B cell (primary cell): ENCODE data around the gene DCLK1. TPM values are rescaled to one million over a fixed set of nuclear protein-coding genes. Genes with fewer than 3 reads are reported as not detected.

Experiments used
- ATAC-seq: fragments of 200-7000 bp; cut with Tn5 transposase; one replicate; pipeline ENCODE4 v1.10.0; 2021; ENCODE audit warnings: low read depth, mild to moderate bottlenecking, moderate number of reproducible peaks, moderate library complexity
- CTCF ChIA-PET: fragments of 350-600 bp; sonication (Branson Sonifier 250); formaldehyde crosslinking; loops from one replicate; lab custom pipeline; 2021; ENCODE audit warnings: antibody characterized with exemption, inconsistent platforms; lab: Charles Lee
- POLR2A ChIA-PET: fragments of 350-600 bp; sonication (Branson Sonifier 250); formaldehyde crosslinking; loops from one replicate; lab custom pipeline; 2021; ENCODE audit warnings: antibody characterized with exemption; lab: Charles Lee
- DNase-seq: peaks from one replicate; pipeline ENCODE4 v3.0.0; 2013
- H2AFZ ChIP-seq: 2 replicates; pipeline ENCODE4 v1.6.1; 2012; ENCODE audit warnings: mild to moderate bottlenecking, low read depth, low read length; ENCODE audit not compliant: insufficient read depth, poor library complexity, severe bottlenecking
- H3K27ac ChIP-seq, 2 donors: 1 replicate in 1 of 2; 2 replicates in 1 of 2; pipeline ENCODE4 v1.5.1; 2012 to 2013; ENCODE audit warnings: low read length in 2 of 2, mild to moderate bottlenecking in 2 of 2, moderate library complexity in 1 of 2
- H3K27me3 ChIP-seq, 4 experiments: fragments of 200-600 bp in 1 of 4; sonication (generic) in 1 of 4; replicated peaks in 1 of 4; 1 replicate in 2 of 4; 2 replicates in 2 of 4; pipeline versions ENCODE4 v1.6.1 to v1.7.0; 2013 to 2016; ENCODE audit warnings: low read length in 3 of 4, mild to moderate bottlenecking in 2 of 4, mixed read lengths in 1 of 4, moderate library complexity in 1 of 4; ENCODE audit not compliant: insufficient read depth in 4 of 4, control insufficient read depth in 3 of 4; ENCODE audit errors: control extremely low read depth in 1 of 4
- H3K36me3 ChIP-seq, 2 experiments: replicated peaks in 1 of 2; 1 replicate in 1 of 2; 2 replicates in 1 of 2; pipeline versions ENCODE4 v1.6.1 to v1.7.1; 2013; ENCODE audit warnings: low read length in 1 of 2; ENCODE audit not compliant: insufficient read depth in 2 of 2, control insufficient read depth in 1 of 2; ENCODE audit errors: control extremely low read depth in 1 of 2, extremely low read depth in 1 of 2
- H3K4me1 ChIP-seq, 2 donors: fragments of 200-600 bp in 1 of 2; sonication (generic) in 1 of 2; 1 replicate in 1 of 2; 2 replicates in 1 of 2; pipeline versions ENCODE4 v1.5.1 to v1.6.1; 2013 to 2017; ENCODE audit warnings: low read length in 2 of 2; ENCODE audit not compliant: control insufficient read depth in 2 of 2, insufficient read depth in 2 of 2
- H3K4me2 ChIP-seq: replicated peaks from 2 replicates; pipeline ENCODE3; 2012; ENCODE audit warnings: mild to moderate bottlenecking, low read depth, low read length; ENCODE audit not compliant: poor library complexity, severe bottlenecking
- H3K4me3 ChIP-seq, 5 experiments: fragments of 200-600 bp in 1 of 5; sonication (generic) in 1 of 5; 1 replicate in 3 of 5; 2 replicates in 2 of 5; pipeline versions ENCODE4 v1.5.1 to v1.7.0; 2011 to 2016; ENCODE audit warnings: low read length in 4 of 5, mild to moderate bottlenecking in 4 of 5, low read depth in 2 of 5, control low read depth in 1 of 5, moderate library complexity in 1 of 5; ENCODE audit not compliant: insufficient read depth in 1 of 5; ENCODE audit errors: control extremely low read depth in 1 of 5, extremely low read depth in 1 of 5
- H3K79me2 ChIP-seq: fragments of 200-600 bp; sonication (generic); one replicate; pipeline ENCODE4 v1.6.0; 2016; ENCODE audit warnings: low read length; ENCODE audit not compliant: control insufficient read depth, insufficient read depth
- H3K9ac ChIP-seq: fragments of 200-600 bp; sonication (generic); 2 replicates; pipeline ENCODE4 v1.6.1; 2017; ENCODE audit warnings: mild to moderate bottlenecking, low read length, moderate library complexity
- H3K9me3 ChIP-seq, 3 donors: one replicate each; pipeline versions ENCODE4 v1.6.1 to v1.7.1; 2013; ENCODE audit warnings: low read length in 2 of 3; ENCODE audit not compliant: control insufficient read depth in 2 of 3, insufficient read depth in 1 of 3; ENCODE audit errors: control extremely low read depth in 1 of 3
- H4K20me1 ChIP-seq: 2 replicates; pipeline ENCODE4 v1.6.0; 2012; ENCODE audit warnings: mild to moderate bottlenecking, low read length; ENCODE audit not compliant: insufficient read depth, control insufficient read depth, poor library complexity, severe bottlenecking
- H3K27ac Mint-ChIP-seq: one replicate; pipeline ENCODE4 v1.8.0; 2021; ENCODE audit warnings: mixed read lengths
- H3K27me3 Mint-ChIP-seq: one replicate; pipeline ENCODE4 v1.8.0; 2021; ENCODE audit warnings: mixed read lengths
- H3K4me1 Mint-ChIP-seq: one replicate; pipeline ENCODE4 v1.8.0; 2021; ENCODE audit warnings: mixed read lengths
- H3K4me3 Mint-ChIP-seq: one replicate; pipeline ENCODE4 v1.8.0; 2021; ENCODE audit warnings: mixed read lengths
- H3K9me3 Mint-ChIP-seq: one replicate; pipeline ENCODE4 v1.8.0; 2022; ENCODE audit warnings: mixed read lengths; ENCODE audit not compliant: insufficient read depth
- CTCF ChIP-seq: fragments of 200-600 bp; IDR thresholded peaks from one replicate; pipeline ENCODE4 v1.8.0; 2022; ENCODE audit warnings: antibody characterized with exemption, mild to moderate bottlenecking
- EZH2 ChIP-seq: IDR thresholded peaks from 2 replicates; pipeline ENCODE4 v1.6.1; 2012; ENCODE audit warnings: borderline replicate concordance, low read depth, mild to moderate bottlenecking, moderate library complexity, low read length; ENCODE audit not compliant: insufficient read depth, poor library complexity, severe bottlenecking
- WGBS: methylation state at CpG from one replicate; pipeline ENCODE4 v1.1.5; 2013; ENCODE audit warnings: missing lambda C conversion rate; ENCODE audit not compliant: insufficient coverage; 5-methylcytosine and 5-hydroxymethylcytosine counted together
- intact Hi-C: fragments of 100-400 bp; cut with micrococcal nuclease; formaldehyde crosslinking; loops from one replicate; pipeline ENCODE4 v1.10.0; 2022
- polyA plus RNA-seq: library from polyadenylated mRNA; depleted of rRNA; stranded (reverse); fragments of >200 nt; gene quantifications from 2 replicates; pipeline ENCODE4 v1.2.3, GENCODE V29; 2012
- total RNA-seq, 2 donors: library from RNA; stranded (reverse); fragments of 120-200 nt in 1 of 2; gene quantifications; 1 replicate in 1 of 2; 2 replicates in 1 of 2; pipeline versions ENCODE4 v1.2.3 to v1.2.4, GENCODE V29; 2013 to 2022

The DCLK1 gene
- total and polyA plus RNA-seq, 2 donors (not counting 1 experiment from before 2014, with no cell fraction given), result not detected

- 94% methylated on average over 3 of the region's 6 CpGs for WGBS
- Histone ChIP-seq H3K9ac (no peak overlapping the region), H3K27me3 (no peaks in the 10 kb centered on the region), H3K79me2 (no peaks in the 10 kb centered on the region), H3K9me3 (peaks cover 0 to 3% (median 0%) of the 10 kb centered on the region in 3 donors), H3K4me2 (no peak overlapping the region), H3K4me1 (no peaks in the 10 kb centered on the region), H3K36me3 (no peaks in the 10 kb centered on the region), H3K27ac (no peak overlapping the region), H2AFZ (no peak overlapping the region), H4K20me1 (no peaks in the 10 kb centered on the region), H3K4me3 (no peak overlapping the region)
- ChIA-PET CTCF (no interaction called here), POLR2A (no interaction called here)
- no peak for ATAC-seq
- no peak for TF ChIP-seq EZH2
- intact Hi-C loops, result no loop called here
- Mint-ChIP-seq H3K4me1 (no peaks in the 10 kb centered on the region), H3K4me3 (no peak overlapping the region), H3K27ac (no peak overlapping the region), H3K27me3 (no peaks in the 10 kb centered on the region), H3K9me3 (no peaks in the 10 kb centered on the region)
- DNase-seq, result no peak
Measured at GRCh38 chr13:35808846-35809245, 322.3 kb downstream of the DCLK1 start.

GRCh38 chr13:35804901-35805300 is 326.3 kb downstream of the DCLK1 start:
- CTCF ChIA-PET, result no interaction called here
- TF ChIP-seq EZH2 (no peak), CTCF (no peak)
- Histone ChIP-seq H3K27ac (no peak overlapping the region), H3K4me1 (no peaks in the 10 kb centered on the region), H3K27me3 (no peaks in the 10 kb centered on the region), H3K79me2 (no peaks in the 10 kb centered on the region), H3K36me3 (no peaks in the 10 kb centered on the region), H3K4me2 (no peak overlapping the region), H2AFZ (no peak overlapping the region), H4K20me1 (no peaks in the 10 kb centered on the region), H3K9me3 (peaks cover 0 to 3% (median 0%) of the 10 kb centered on the region in 3 donors), H3K9ac (no peak overlapping the region), H3K4me3 (no peak overlapping the region)
- Mint-ChIP-seq H3K27me3 (no peaks in the 10 kb centered on the region), H3K4me3 (no peak overlapping the region), H3K9me3 (no peaks in the 10 kb centered on the region), H3K27ac (no peak overlapping the region), H3K4me1 (no peaks in the 10 kb centered on the region)
- no peak for ATAC-seq
- intact Hi-C loops, result no loop called here
- no peak for DNase-seq
- POLR2A ChIA-PET, result no interaction called here
- 92% methylated on average over 4 of the region's 5 CpGs for WGBS
